ENCODE data around the gene USP6NL.

GRCh38 chr10:11610826-11611247 lies 613 bp downstream of the USP6NL start:
- TF ChIP-seq POLR2A (IDR thresholded peaks at IDR 0.05; ENCODE audit: low read length) (no peak), GATA1 (IDR thresholded peaks at IDR 0.05; ENCODE audit: low read depth, low read length) (no peak)

Data from erythroblast (primary cell).